Hepatocyte (in vitro differentiated cells): ENCODE measurements around the gene ANGPTL7. TPM values are rescaled to one million over a fixed set of nuclear protein-coding genes. Genes with fewer than 3 reads are reported as not detected.

ENCODE experiments used
- DNase-seq: peaks from one replicate; pipeline ENCODE4 v3.0.0-alpha.2; 2016; ENCODE audit warnings: low spot score
- H2AFZ ChIP-seq: fragments of 200-600 bp; sonication (generic); 2 replicates; pipeline ENCODE4 v1.6.0; 2016; ENCODE audit warnings: antibody characterized with exemption, mild to moderate bottlenecking
- H3K27ac ChIP-seq: fragments of 200-600 bp; sonication (generic); 2 replicates; pipeline ENCODE4 v1.5.1; 2016; ENCODE audit warnings: mild to moderate bottlenecking
- H3K27me3 ChIP-seq: fragments of 200-600 bp; sonication (generic); 2 replicates; pipeline ENCODE4 v1.6.1; 2016
- H3K36me3 ChIP-seq: fragments of 200-600 bp; sonication (generic); replicated peaks from 2 replicates; pipeline ENCODE4 v1.5.1; 2016; ENCODE audit warnings: low read depth; ENCODE audit not compliant: insufficient read depth
- H3K4me1 ChIP-seq: fragments of 200-600 bp; sonication (generic); 2 replicates; pipeline ENCODE4 v1.5.1; 2016; ENCODE audit warnings: mild to moderate bottlenecking, moderate library complexity; ENCODE audit not compliant: insufficient read depth
- H3K4me2 ChIP-seq: fragments of 200-600 bp; sonication (generic); 2 replicates; pipeline ENCODE4 v1.6.0; 2016
- H3K4me3 ChIP-seq: fragments of 200-600 bp; sonication (generic); 2 replicates; pipeline ENCODE4 v1.5.1; 2016; ENCODE audit warnings: mild to moderate bottlenecking
- H3K79me2 ChIP-seq: fragments of 200-600 bp; sonication (generic); 2 replicates; pipeline ENCODE4 v1.6.0; 2017; ENCODE audit warnings: mild to moderate bottlenecking
- H3K9me2 ChIP-seq: fragments of 200-600 bp; sonication (generic); replicated peaks from 2 replicates; pipeline ENCODE4 v1.6.0; 2017; ENCODE audit warnings: mild to moderate bottlenecking; ENCODE audit not compliant: insufficient read depth
- H3K9me3 ChIP-seq: fragments of 200-600 bp; sonication (generic); 2 replicates; pipeline ENCODE4 v1.5.1; 2016; ENCODE audit warnings: low read depth, mild to moderate bottlenecking
- H4K20me1 ChIP-seq: fragments of 200-600 bp; sonication (generic); 2 replicates; pipeline ENCODE4 v1.6.0; 2016; ENCODE audit warnings: mild to moderate bottlenecking; ENCODE audit not compliant: insufficient read depth, poor library complexity, severe bottlenecking
- CTCF ChIP-seq: fragments of 200-600 bp; sonication (generic); IDR thresholded peaks from 2 replicates; pipeline ENCODE4 v1.5.1; 2016; ENCODE audit warnings: antibody characterized with exemption, mild to moderate bottlenecking; ENCODE audit not compliant: poor library complexity
- EZH2 ChIP-seq: fragments of 200-600 bp; sonication (generic); IDR thresholded peaks from 2 replicates; pipeline ENCODE4 v1.6.1; 2016; ENCODE audit warnings: antibody characterized with exemption, mild to moderate bottlenecking, borderline replicate concordance
- EZH2phosphoT487 ChIP-seq: fragments of 200-600 bp; sonication (generic); IDR thresholded peaks from one replicate; pipeline ENCODE4 v1.6.1; 2018; ENCODE audit warnings: antibody characterized with exemption, mild to moderate bottlenecking, low read depth, moderate library complexity; ENCODE audit not compliant: unreplicated experiment, severe bottlenecking
- WGBS: methylation state at CpG from one replicate; pipeline ENCODE4 v1.1.6; 2016; ENCODE audit warnings: low lambda C conversion rate; ENCODE audit errors: missing lambda C conversion rate; 5-methylcytosine and 5-hydroxymethylcytosine counted together
- polyA plus RNA-seq: library from polyadenylated mRNA; unstranded; fragments of >200 nt; fragmentation: Nextera tagmentation; extraction: Ambion mirVana; gene quantifications from 2 replicates; pipeline ENCODE4 v1.2.1, GENCODE V29; 2016
- total RNA-seq: library from RNA; depleted of rRNA; stranded (reverse); fragments of >200 nt; gene quantifications from 2 replicates; pipeline ENCODE4 v1.2.3, GENCODE V29; 2014

The ANGPTL7 gene
- total and polyA plus RNA-seq, 2 experiments from 2014 or later = 25.6 to 50.5 TPM

- H3K4me2 ChIP-seq = no peak overlapping the region
- TF ChIP-seq CTCF (no peak), EZH2 (no peak), EZH2phosphoT487 (no peak)
- H3K79me2 ChIP-seq = no peaks in the 10 kb centered on the region
- no peak for DNase-seq
- no peaks in the 10 kb centered on the region for H3K4me1 ChIP-seq
- H2AFZ ChIP-seq = no peak overlapping the region
- no peak overlapping the region for H3K4me3 ChIP-seq
- WGBS = 100% methylated on average over 2 of the region's 2 CpGs
- no peaks in the 10 kb centered on the region for H3K36me3 ChIP-seq
- H3K9me2 ChIP-seq = no peaks in the 10 kb centered on the region
- H3K27ac ChIP-seq = peak overlapping the region; percentile 55
- H3K27me3 ChIP-seq = no peaks in the 10 kb centered on the region
- no peaks in the 10 kb centered on the region for H3K9me3 ChIP-seq
- H4K20me1 ChIP-seq = no peaks in the 10 kb centered on the region
Observed at GRCh38 chr1:11143907-11144306, 45.2 kb upstream of the ANGPTL7 start.

GRCh38 chr1:11144570-11145256 is 44.4 kb upstream of the ANGPTL7 start:
- no peak overlapping the region for H3K27ac ChIP-seq
- no peak for DNase-seq
- no peaks in the 10 kb centered on the region for H3K27me3 ChIP-seq
- H3K9me3 ChIP-seq = no peaks in the 10 kb centered on the region
- H3K36me3 ChIP-seq = no peaks in the 10 kb centered on the region
- no peaks in the 10 kb centered on the region for H3K4me1 ChIP-seq
- H2AFZ ChIP-seq = no peak overlapping the region
- TF ChIP-seq EZH2 (no peak), CTCF (no peak), EZH2phosphoT487 (no peak)
- no peaks in the 10 kb centered on the region for H3K79me2 ChIP-seq
- no peaks in the 10 kb centered on the region for H4K20me1 ChIP-seq
- WGBS = 88% methylated on average over 12 of the region's 12 CpGs
- H3K4me2 ChIP-seq = no peak overlapping the region
- H3K9me2 ChIP-seq = no peaks in the 10 kb centered on the region
- H3K4me3 ChIP-seq = no peak overlapping the region

GRCh38 chr1:11145741-11146140 is 43.4 kb upstream of the ANGPTL7 start:
- H3K4me3 ChIP-seq = no peak overlapping the region
- H3K9me3 ChIP-seq = no peaks in the 10 kb centered on the region
- WGBS = 96% methylated on average over 6 of the region's 6 CpGs
- no peaks in the 10 kb centered on the region for H3K4me1 ChIP-seq
- H3K36me3 ChIP-seq = no peaks in the 10 kb centered on the region
- H3K79me2 ChIP-seq = no peaks in the 10 kb centered on the region
- H3K9me2 ChIP-seq = no peaks in the 10 kb centered on the region
- DNase-seq = no peak
- no peak overlapping the region for H3K4me2 ChIP-seq
- no peak overlapping the region for H3K27ac ChIP-seq
- TF ChIP-seq EZH2 = no peak
- TF ChIP-seq EZH2phosphoT487 = no peak
- TF ChIP-seq CTCF = no peak
- H2AFZ ChIP-seq = no peak overlapping the region
- no peaks in the 10 kb centered on the region for H4K20me1 ChIP-seq
- no peaks in the 10 kb centered on the region for H3K27me3 ChIP-seq
